ENCODE measurements around the gene DVL3. TPM values are rescaled to one million over a fixed set of nuclear protein-coding genes. Genes with fewer than 3 reads are reported as not detected.

Gene DVL3
- total and polyA plus RNA-seq, 2 experiments from 2014 or later = 25.6 to 55.5 TPM

DNA sequence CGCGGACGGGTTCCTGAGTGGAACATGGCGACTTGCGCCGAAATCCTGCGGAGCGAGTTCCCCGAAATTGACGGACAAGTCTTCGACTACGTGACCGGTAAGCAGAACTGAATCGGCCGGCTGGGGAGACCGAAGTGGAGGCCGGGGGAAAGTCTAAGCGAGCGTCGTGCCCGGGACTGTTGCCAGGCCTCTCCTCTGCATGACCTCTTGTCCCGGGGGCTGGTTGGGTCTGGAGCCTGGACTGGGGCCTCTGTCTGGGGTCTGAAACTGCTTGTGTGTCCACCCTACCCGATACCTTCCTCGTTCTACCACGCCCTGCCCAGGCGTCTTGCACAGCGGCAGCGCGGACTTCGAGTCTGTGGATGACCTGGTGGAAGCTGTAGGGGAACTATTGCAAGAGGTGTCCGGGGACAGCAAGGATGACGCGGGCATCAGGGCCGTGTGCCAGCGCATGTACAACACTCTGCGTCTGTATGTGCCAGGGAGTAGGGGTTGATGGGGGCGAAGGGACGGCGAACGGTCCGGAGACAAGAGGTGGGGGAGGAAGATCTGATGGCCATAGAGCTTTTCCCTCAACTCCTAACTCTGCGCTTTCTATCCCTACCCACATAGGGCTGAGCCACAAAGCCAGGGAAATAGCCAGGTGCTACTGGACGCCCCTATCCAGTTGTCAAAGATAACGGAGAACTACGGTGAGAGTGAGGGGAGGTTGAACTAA is 31.2 kb downstream of the DVL3 start, which contains the start of gene ABCF3:
Gene ABCF3, plus strand, starts transcription at position 16 of the 718 bp plus-strand sequence. Its CDS starts 9 bp downstream, at position 25.
- peaks cover 34% of the 10 kb centered on the region for H3K79me2 ChIP-seq (replicated peaks; ENCODE audit: insufficient read depth)
- ATAC-seq = peak; percentile 50
- peak; percentile 72; the same call in 1 of the 2 replicates for TF ChIP-seq POLR2AphosphoS5 (IDR thresholded peaks at IDR 0.05; ENCODE audit: low read depth)
- TF ChIP-seq REST (IDR thresholded peaks at IDR 0.05; ENCODE audit: unreplicated experiment) = no peak
- no peak for TF ChIP-seq EZH2phosphoT487 (IDR thresholded peaks at IDR 0.05; ENCODE audit: unreplicated experiment)
- no peak for TF ChIP-seq JUNB (IDR thresholded peaks at IDR 0.05; ENCODE audit: unreplicated experiment)
- no peak for TF ChIP-seq EZH2 (IDR thresholded peaks at IDR 0.05; ENCODE audit: low read depth, unreplicated experiment)
- peak within 1 kb of the TSS; percentile 96 for H3K4me3 Mint-ChIP-seq
- H3K4me1 Mint-ChIP-seq = peaks cover 20% of the 10 kb centered on the region
- peaks cover 14% of the 10 kb centered on the region for H3K4me1 ChIP-seq (ENCODE audit: insufficient read depth)
- H3K36me3 Mint-ChIP-seq (ENCODE audit: low read depth) = peaks cover 73% of the 10 kb centered on the region
- peak within 1 kb of the TSS; percentile 91 for H3K27ac ChIP-seq (ENCODE audit: low read depth)
- H3K36me3 ChIP-seq (ENCODE audit: insufficient read depth) = peaks cover 30% of the 10 kb centered on the region
- 0 out of 2 replicates have a peak, but pooled peaks cover 10% of the 10 kb centered on the region for H4K20me1 ChIP-seq (replicated peaks; ENCODE audit: insufficient read depth)
- no peak for DNase-seq (ENCODE audit: low spot score)
- H3F3A ChIP-seq (replicated peaks; ENCODE audit: low read depth) = peaks cover 7% of the 10 kb centered on the region; the same call in 1 of the 2 replicates
- peak within 1 kb of the TSS; percentile 97 for H3K4me2 ChIP-seq
- H2AFZ ChIP-seq = peak within 1 kb of the TSS; percentile 66; the same call in 1 of the 2 replicates
- H3K27ac Mint-ChIP-seq = peak within 1 kb of the TSS; percentile 100
- H3K4me3 ChIP-seq = peak within 1 kb of the TSS; percentile 99
- H3K9me2 ChIP-seq (ENCODE audit: insufficient read depth) = no peaks in the 10 kb centered on the region
- H3K27me3 Mint-ChIP-seq (ENCODE audit: insufficient read depth, low read depth, poor library complexity) = peaks cover 21% of the 10 kb centered on the region
- no peaks in the 10 kb centered on the region; the same call in 2 of the 3 replicates for H3K9me3 Mint-ChIP-seq
- no peaks in the 10 kb centered on the region for H3K27me3 ChIP-seq (ENCODE audit: insufficient read depth)

GRCh38 chr3:184186902-184187207 is 31.7 kb downstream of the DVL3 start:
- Mint-ChIP-seq H3K36me3 (ENCODE audit: low read depth) (peaks cover 68% of the 10 kb centered on the region), H3K27ac (no peak overlapping the region), H3K4me1 (peaks cover 20% of the 10 kb centered on the region), H3K4me3 (peak overlapping the region; percentile 96), H3K9me3 (no peaks in the 10 kb centered on the region; the same call in 2 of the 3 replicates), H3K27me3 (ENCODE audit: insufficient read depth, low read depth, poor library complexity) (peaks cover 21% of the 10 kb centered on the region)
- no peak for ATAC-seq
- peaks cover 12% of the 10 kb centered on the region; the same call in 1 of the 2 replicates for H4K20me1 ChIP-seq (replicated peaks; ENCODE audit: insufficient read depth)
- peaks cover 34% of the 10 kb centered on the region for H3K79me2 ChIP-seq (replicated peaks; ENCODE audit: insufficient read depth)
- H2AFZ ChIP-seq = no peak overlapping the region
- H3K9me2 ChIP-seq (ENCODE audit: insufficient read depth) = no peaks in the 10 kb centered on the region
- peaks cover 7% of the 10 kb centered on the region; the same call in 1 of the 2 replicates for H3F3A ChIP-seq (replicated peaks; ENCODE audit: low read depth)
- TF ChIP-seq NANOG (IDR thresholded peaks at IDR 0.05; ENCODE audit: borderline replicate concordance) (no peak), CREB1 (CRISPR knock-in tag; IDR thresholded peaks at IDR 0.05; ENCODE audit: low read depth) (no peak)
- H3K4me1 ChIP-seq (ENCODE audit: insufficient read depth) = peaks cover 14% of the 10 kb centered on the region
- peaks cover 27% of the 10 kb centered on the region for H3K36me3 ChIP-seq (ENCODE audit: insufficient read depth)
- H3K4me3 ChIP-seq = peak overlapping the region; percentile 99
- no peak overlapping the region for H3K27ac ChIP-seq (ENCODE audit: low read depth)
- H3K27me3 ChIP-seq (ENCODE audit: insufficient read depth) = no peaks in the 10 kb centered on the region
- no peak for DNase-seq (ENCODE audit: low spot score)
- peak overlapping the region; percentile 97 for H3K4me2 ChIP-seq
